ENCODE data around the gene NNMT.

DNA sequence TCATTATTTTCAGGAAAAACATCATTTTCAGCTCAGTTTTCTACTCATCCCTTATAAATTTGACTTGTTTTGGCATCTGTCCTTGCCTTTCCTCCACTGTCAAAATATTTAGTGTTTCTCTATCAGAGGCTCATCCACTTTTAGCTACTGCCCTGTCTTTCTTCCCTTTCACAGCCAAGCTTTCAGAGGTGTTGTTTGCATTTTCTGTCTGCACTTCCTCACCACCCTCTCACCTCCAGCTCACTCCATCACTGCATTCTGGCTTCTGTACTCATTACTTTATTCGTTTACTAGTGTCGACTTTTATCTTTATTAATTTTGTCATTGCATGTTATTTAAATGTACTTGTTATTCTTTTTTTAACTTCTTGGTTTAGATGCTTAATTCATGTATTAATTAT is 26.7 kb upstream of the NNMT start:
- TF ChIP-seq EZH2 (IDR thresholded peaks at IDR 0.05; ENCODE audit: insufficient read depth, low read length) (no peak), CTCF (IDR thresholded peaks at IDR 0.05; ENCODE audit: insufficient read depth, low read depth, low read length) (no peak)
